ENCODE measurements around the gene VSIG8.

DNA sequence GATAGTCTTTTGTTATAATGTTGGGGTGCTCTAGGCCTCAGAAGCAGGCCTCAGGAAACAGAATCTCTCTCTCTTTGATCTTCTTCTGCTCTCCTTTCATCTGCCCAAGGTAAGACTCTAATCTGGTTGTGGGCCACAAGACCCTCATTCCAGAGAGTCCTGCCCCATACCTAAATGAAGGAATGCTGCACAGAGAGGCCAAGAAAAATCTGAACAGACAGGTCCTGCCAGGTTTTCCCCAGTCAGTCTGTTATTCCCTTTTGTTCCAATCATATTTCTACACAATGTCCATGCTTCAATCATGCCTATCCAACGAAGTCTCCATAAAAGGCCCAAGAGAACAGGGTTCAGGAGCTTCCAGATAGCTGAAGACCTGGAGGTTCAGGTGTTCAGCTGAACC, 44.5 kb upstream of the VSIG8 start:
- TF ChIP-seq ZNF274 (IDR thresholded peaks at IDR 0.05; ENCODE audit: low read depth, low read length): no peak
- TF ChIP-seq YY1 (IDR thresholded peaks at IDR 0.05; ENCODE audit: insufficient read depth, insufficient read length): no peak
